Hair follicle dermal papilla cell (primary cell): Measurements from ENCODE around the gene IBTK. TPM values are rescaled to one million over a fixed set of nuclear protein-coding genes. Genes with fewer than 3 reads are reported as not detected.

ENCODE experiments used
- small RNA-seq: library from RNA; depleted of rRNA; stranded (forward); fragments of <200 nt; gene quantifications from one replicate; pipeline ENCODE3, GENCODE V24; 2012
- total RNA-seq: library from RNA; depleted of rRNA; stranded (reverse); fragments of >200 nt; gene quantifications from 2 replicates; pipeline ENCODE4 v1.2.3, GENCODE V29; 2012

The IBTK gene
- 64.1 and 79.2 TPM in 2 replicates for total RNA-seq

DNA sequence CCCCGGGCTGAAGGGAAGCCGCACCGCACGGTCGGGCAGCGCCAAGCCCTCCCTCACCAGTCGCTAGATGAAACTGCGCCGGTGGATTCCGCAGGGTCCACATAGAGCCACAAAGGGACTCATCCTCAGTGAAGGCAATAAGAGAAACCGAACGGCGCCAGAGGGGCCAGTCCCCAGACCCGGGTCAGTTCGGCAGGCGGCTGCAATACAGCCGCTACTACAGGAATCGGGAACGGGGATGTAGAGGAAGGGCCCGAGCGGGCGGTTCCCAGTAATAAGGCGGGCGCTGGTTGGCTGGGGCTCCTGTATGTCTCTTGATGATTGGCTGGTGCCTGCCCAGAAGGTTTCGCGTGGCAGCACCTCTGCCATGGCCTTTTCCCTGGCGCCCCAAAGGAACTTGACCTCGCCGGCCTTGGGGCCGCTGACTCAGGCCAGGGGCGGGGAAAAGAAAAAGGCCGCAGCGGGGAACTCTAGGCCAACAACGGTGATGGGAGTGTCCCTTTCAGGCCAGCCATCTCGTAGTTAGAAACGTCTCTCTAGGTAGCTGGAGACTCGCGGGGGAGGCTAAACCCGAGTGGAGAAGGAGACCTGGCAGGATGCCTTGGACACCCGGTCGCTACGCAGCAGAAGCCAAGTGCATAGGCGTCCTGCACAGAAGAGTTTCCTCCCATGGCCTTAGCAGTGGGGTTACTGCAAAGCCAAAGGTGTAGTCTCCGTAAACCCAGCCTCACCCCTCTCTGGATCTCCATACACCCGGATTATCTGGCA lies at the start of gene IBTK:
TSS of gene IBTK (minus strand) at position 240 of the 768 bp plus-strand sequence. CDS start 7,258 bp downstream, outside the sequence.

Small RNA genes lying within 50 kb of the gene (small RNA-seq; reads per million reads assigned to genes)
- not detected for gene RNU6-130P

Other genes with a start within 250 kb of the IBTK start
- 73.3 and 90.5 TPM in 2 replicates for gene TPBG, start 116.1 kb upstream of the IBTK start, total RNA-seq